ENCODE results near the gene RNF212. TPM values are rescaled to one million over a fixed set of nuclear protein-coding genes. Genes with fewer than 3 reads are reported as not detected.

The RNF212 gene
- total and polyA plus RNA-seq, 10 of the 15 experiments (the other 5 are each of a cell fraction or from before 2014, with no cell fraction given): not detected

- ChIA-PET SMC1A (ENCODE audit: uncharacterized antibody, unreplicated experiment) (no interaction called here), CTCF (no interaction called here), POLR2A (no interaction called here), RAD21 (ENCODE audit: unreplicated experiment) (no interaction called here)
- WGBS (ENCODE audit: insufficient coverage, insufficient replicate concordance, low lambda C conversion rate, missing lambda C conversion rate): 17% methylated on average over 10 of the region's 10 CpGs
- Histone ChIP-seq H3K79me2 (ENCODE audit: control insufficient read depth, insufficient read depth, low read length) (no peaks in the 10 kb centered on the region), H3K4me3 (no peak overlapping the region), H3K9ac (ENCODE audit: control insufficient read depth, insufficient read depth, low read length) (no peak overlapping the region), H3K36me3 (ENCODE audit: control insufficient read depth in 2 of 2, insufficient read depth in 2 of 2, low read length in 1 of 2) (no peaks in the 10 kb centered on the region), H4K20me1 (ENCODE audit: control insufficient read depth, insufficient read depth) (no peaks in the 10 kb centered on the region), H3K27me3 (replicated peaks in 1 of 2; ENCODE audit: control insufficient read depth in 2 of 2, insufficient read depth in 2 of 2, low read length in 1 of 2) (no peaks in the 10 kb centered on the region), H2AFZ (ENCODE audit: control insufficient read depth, low read depth, low read length) (no peak overlapping the region), H3K4me1 (ENCODE audit: control insufficient read depth, insufficient read depth, low read length) (no peaks in the 10 kb centered on the region), H3K27ac (ENCODE audit: control insufficient read depth, insufficient read depth) (no peak overlapping the region), H3K4me2 (ENCODE audit: control insufficient read depth, insufficient read depth) (no peak overlapping the region), H3K9me3 (replicated peaks; ENCODE audit: control insufficient read depth, insufficient read depth, low read length) (no peaks in the 10 kb centered on the region; the same call in 2 of the 3 replicates)
- intact Hi-C loops (cut with micrococcal nuclease; ENCODE audit: unreplicated experiment) (no loop called here), in situ Hi-C loops (cut with MboI) (no loop called here)
- no TSS peak for BruUV-seq (replicated peaks)
- no peak for FAIRE-seq
- TF ChIP-seq RELB (IDR thresholded peaks at IDR 0.05; ENCODE audit: low read depth) (no peak), KDM1A (IDR thresholded peaks at IDR 0.05; ENCODE audit: borderline replicate concordance) (no peak), STAT3 (IDR thresholded peaks at IDR 0.05; ENCODE audit: low read depth, low read length) (no peak), ZNF207 (IDR thresholded peaks at IDR 0.05; ENCODE audit: borderline replicate concordance) (no peak), POLR2A (IDR thresholded peaks at IDR 0.05; ENCODE audit: low read depth, low read length) (no peak), CREM (IDR thresholded peaks at IDR 0.05; ENCODE audit: low read depth) (no peak), JUND (IDR thresholded peaks at IDR 0.05; ENCODE audit: low read depth, low read length) (no peak), KAT2A (conservative IDR thresholded peaks at IDR 0.05; ENCODE audit: control insufficient read depth, low read depth, low read length) (no peak), EZH2 (IDR thresholded peaks at IDR 0.05; ENCODE audit: borderline replicate concordance, control insufficient read depth, low read depth, low read length) (no peak), LARP7 (IDR thresholded peaks at IDR 0.05) (no peak), RFX5 (IDR thresholded peaks at IDR 0.05; ENCODE audit: low read depth, low read length) (no peak)
- no peak for DNase-seq (ENCODE audit: low read depth, low spot score)
- ATAC-seq: no peak
Observed at GRCh38 chr4:1090465-1091440, 22.6 kb downstream of the RNF212 start.

Data from GM12878 (cell line).